Measurements from ENCODE around the gene MTHFD2L. TPM values are rescaled to one million over a fixed set of nuclear protein-coding genes. Genes with fewer than 3 reads are reported as not detected.

Gene MTHFD2L
- total RNA-seq, 2 donors from 2014 or later, result 13.2 to 13.8 TPM

DNA sequence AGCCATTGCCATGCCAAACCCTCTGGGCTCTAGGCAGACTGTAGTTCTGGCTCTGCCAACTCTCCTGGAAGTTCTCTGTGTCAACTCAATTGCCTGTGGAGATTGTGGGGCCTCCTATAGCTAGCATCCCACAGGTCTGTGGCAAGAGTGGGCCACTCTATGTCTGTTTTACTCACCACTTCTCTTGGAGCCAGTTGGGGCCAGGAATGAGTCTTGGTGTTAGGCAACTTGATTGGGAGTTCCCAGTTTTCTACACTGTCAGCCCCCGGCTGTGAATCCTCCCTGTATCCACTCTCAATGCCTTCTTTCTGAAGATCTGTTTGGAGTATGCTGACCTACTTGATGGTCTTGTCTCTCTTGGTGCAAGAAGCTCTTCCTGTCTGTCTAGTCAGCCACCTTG is 102.1 kb downstream of the MTHFD2L start:
- intact Hi-C loops (cut with DNase I), result no loop called here
- H3K9me3 ChIP-seq, result no peaks in the 10 kb centered on the region
- H3K4me1 ChIP-seq, result peaks cover 8% of the 10 kb centered on the region
- DNase-seq (no peak), ATAC-seq (no peak)
- no peak overlapping the region for H3K27ac ChIP-seq
- no peak for TF ChIP-seq POLR2A (IDR thresholded peaks at IDR 0.05)
- TF ChIP-seq, protein P1, sequence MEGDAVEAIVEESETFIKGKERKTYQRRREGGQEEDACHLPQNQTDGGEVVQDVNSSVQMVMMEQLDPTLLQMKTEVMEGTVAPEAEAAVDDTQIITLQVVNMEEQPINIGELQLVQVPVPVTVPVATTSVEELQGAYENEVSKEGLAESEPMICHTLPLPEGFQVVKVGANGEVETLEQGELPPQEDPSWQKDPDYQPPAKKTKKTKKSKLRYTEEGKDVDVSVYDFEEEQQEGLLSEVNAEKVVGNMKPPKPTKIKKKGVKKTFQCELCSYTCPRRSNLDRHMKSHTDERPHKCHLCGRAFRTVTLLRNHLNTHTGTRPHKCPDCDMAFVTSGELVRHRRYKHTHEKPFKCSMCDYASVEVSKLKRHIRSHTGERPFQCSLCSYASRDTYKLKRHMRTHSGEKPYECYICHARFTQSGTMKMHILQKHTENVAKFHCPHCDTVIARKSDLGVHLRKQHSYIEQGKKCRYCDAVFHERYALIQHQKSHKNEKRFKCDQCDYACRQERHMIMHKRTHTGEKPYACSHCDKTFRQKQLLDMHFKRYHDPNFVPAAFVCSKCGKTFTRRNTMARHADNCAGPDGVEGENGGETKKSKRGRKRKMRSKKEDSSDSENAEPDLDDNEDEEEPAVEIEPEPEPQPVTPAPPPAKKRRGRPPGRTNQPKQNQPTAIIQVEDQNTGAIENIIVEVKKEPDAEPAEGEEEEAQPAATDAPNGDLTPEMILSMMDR (IDR thresholded peaks at IDR 0.05), result no peak
- H3K27me3 ChIP-seq, result no peaks in the 10 kb centered on the region
- H3K4me3 ChIP-seq, result no peak overlapping the region
- 90 to 100% methylated on average over 1 of the region's 1 CpG for WGBS, 2 donors
- no peaks in the 10 kb centered on the region for H3K36me3 ChIP-seq (replicated peaks in 1 of 2; ENCODE audit: insufficient read depth in 1 of 2, low read depth in 2 of 2)

DNA sequence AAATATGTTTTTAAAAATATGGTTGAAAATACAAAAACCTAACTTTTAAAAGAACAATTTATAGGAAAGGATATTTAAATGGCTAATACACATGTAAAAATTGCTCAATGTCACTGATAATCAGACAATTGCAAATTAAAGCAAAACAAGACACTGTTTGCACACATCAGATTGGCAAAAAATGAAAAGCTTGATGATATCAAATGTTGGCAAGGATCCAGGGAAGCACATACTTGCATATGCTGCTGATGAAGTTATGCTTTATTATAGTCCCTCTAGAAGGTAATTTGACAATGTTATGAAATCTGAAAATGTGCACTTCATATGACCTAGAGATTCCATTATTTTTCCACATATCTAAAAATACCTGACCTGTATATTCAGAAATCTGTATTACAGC is 104.6 kb downstream of the MTHFD2L start:
- H3K27ac ChIP-seq, result no peak overlapping the region
- TF ChIP-seq, protein P1 (IDR thresholded peaks at IDR 0.05), result no peak
- TF ChIP-seq POLR2A (IDR thresholded peaks at IDR 0.05), result no peak
- ATAC-seq, result no peak
- H3K9me3 ChIP-seq, result no peaks in the 10 kb centered on the region
- H3K36me3 ChIP-seq (replicated peaks in 1 of 2; ENCODE audit: insufficient read depth in 1 of 2, low read depth in 2 of 2), result no peaks in the 10 kb centered on the region
- peaks cover 8% of the 10 kb centered on the region for H3K4me1 ChIP-seq
- no peak for DNase-seq
- no peaks in the 10 kb centered on the region for H3K27me3 ChIP-seq
- H3K4me3 ChIP-seq, result no peak overlapping the region
- intact Hi-C loops (cut with DNase I), result no loop called here

DNA sequence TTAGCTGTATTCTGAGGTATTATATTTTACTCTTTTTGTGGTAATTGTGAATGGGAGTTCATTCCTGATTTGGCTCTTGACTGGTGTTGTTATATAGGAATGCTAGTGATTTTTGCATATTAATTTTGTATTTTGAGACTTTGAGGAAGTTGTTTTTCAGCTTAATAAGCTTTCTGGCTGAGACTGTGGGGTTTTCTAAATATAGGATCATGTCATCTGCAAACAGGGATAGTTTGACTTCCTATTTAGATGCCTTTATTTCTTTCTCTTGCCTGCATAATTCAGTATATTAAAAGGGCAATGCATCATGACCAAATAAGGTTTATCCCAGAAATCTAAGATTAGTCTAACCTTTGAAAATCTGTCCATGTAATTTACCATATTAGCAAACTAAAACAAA is 105.6 kb downstream of the MTHFD2L start:
- intact Hi-C loops (cut with DNase I), result no loop called here
- TF ChIP-seq, protein P1 (IDR thresholded peaks at IDR 0.05), result no peak
- no peak for TF ChIP-seq POLR2A (IDR thresholded peaks at IDR 0.05)
- no peak for DNase-seq
- H3K27ac ChIP-seq, result no peak overlapping the region
- H3K9me3 ChIP-seq, result no peaks in the 10 kb centered on the region
- no peaks in the 10 kb centered on the region for H3K27me3 ChIP-seq
- H3K4me3 ChIP-seq, result no peak overlapping the region
- H3K36me3 ChIP-seq (replicated peaks in 1 of 2; ENCODE audit: insufficient read depth in 1 of 2, low read depth in 2 of 2), result no peaks in the 10 kb centered on the region
- H3K4me1 ChIP-seq, result peaks cover 8% of the 10 kb centered on the region
- no peak for ATAC-seq

DNA sequence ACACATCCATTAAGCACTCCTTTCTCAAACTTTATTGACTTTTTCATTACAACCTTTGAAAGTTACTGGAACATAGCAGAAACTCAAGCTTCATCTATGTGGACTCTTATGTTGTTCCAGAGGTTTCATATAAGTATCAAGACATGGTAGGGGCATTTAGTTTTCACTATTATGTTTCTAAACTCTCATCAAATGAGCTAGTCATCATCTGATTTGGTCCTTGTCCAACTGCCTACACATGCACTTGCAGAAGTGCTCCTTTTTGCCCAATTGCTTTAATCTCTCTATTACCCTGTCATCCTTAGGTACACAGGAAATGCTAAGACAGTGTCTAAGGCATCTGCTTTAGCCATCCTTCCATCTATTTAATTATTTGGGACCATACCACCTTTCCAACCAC is 108.2 kb downstream of the MTHFD2L start:
- H3K4me3 ChIP-seq, result no peak overlapping the region
- intact Hi-C loops (cut with DNase I), result no loop called here
- no peak overlapping the region for H3K27ac ChIP-seq
- TF ChIP-seq, protein P1 (IDR thresholded peaks at IDR 0.05), result no peak
- no peaks in the 10 kb centered on the region for H3K27me3 ChIP-seq
- DNase-seq (no peak), ATAC-seq (no peak)
- no peaks in the 10 kb centered on the region for H3K36me3 ChIP-seq (replicated peaks in 1 of 2; ENCODE audit: insufficient read depth in 1 of 2, low read depth in 2 of 2)
- no peaks in the 10 kb centered on the region for H3K4me1 ChIP-seq
- H3K9me3 ChIP-seq, result no peaks in the 10 kb centered on the region

DNA sequence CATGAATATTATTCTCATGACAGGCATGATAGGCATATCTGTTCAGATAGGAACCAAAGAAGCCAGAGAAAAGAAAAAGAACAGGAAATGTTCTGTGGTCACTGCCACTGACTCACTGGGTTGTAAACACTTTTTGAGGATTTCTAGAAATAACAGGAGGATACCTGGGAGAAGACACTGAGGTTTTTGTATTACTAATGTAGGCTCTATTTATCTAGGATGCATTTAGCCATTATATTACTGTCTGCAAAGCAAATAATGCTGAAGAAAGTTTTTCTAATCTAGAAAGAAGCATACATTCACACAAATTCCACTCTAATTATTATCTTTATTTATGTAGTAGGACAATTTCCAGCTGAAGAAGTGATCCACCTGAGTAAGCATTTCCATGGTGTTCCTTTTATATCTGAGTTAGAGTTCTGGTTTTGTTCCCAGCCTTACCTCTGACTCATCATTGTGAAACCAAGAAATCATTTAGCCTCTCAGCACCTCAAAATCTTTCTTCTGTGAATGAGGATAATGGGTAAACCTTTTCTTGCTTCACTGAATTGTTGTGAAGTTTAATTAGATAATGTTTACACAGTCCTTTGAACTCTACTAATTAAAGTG is 110.2 kb downstream of the MTHFD2L start:
- DNase-seq (no peak), ATAC-seq (no peak)
- TF ChIP-seq, protein P1 (IDR thresholded peaks at IDR 0.05), result no peak
- no peak for TF ChIP-seq POLR2A (IDR thresholded peaks at IDR 0.05)
- Histone ChIP-seq H3K27ac (no peak overlapping the region), H3K4me1 (peaks cover 5% of the 10 kb centered on the region), H3K9me3 (no peaks in the 10 kb centered on the region), H3K27me3 (no peaks in the 10 kb centered on the region), H3K36me3 (replicated peaks in 1 of 2; ENCODE audit: insufficient read depth in 1 of 2, low read depth in 2 of 2) (no peaks in the 10 kb centered on the region), H3K4me3 (no peak overlapping the region)
- intact Hi-C loops (cut with DNase I), result no loop called here

Measured in body of pancreas (tissue), 4 donors.